ENCODE measurements around the gene LHFPL3.

DNA sequence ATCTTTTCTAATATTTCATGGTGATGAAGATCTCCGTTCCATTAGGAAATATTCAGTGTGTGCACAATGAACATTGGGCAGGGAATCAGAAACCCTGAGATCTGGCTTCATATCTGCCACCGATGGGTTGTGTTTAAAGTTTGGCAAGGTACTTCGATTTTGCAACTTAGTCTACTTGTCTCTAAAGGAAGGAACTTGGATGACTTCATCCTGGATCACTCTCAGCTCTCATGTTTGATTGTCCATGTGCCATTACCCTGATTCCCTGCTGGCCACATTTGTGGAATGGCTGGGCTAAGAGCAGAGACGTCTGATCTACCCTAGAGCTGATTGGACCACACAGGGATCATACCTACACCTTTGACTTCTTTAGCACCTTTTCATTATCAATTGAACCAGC, 508.6 kb downstream of the LHFPL3 start:
- no peak for TF ChIP-seq POLR2A (IDR thresholded peaks at IDR 0.05)
- no peak for TF ChIP-seq CTCF (IDR thresholded peaks at IDR 0.05)
- no peak for TF ChIP-seq EP300 (IDR thresholded peaks at IDR 0.05)
